ENCODE measurements around the gene ARHGAP29. TPM values are rescaled to one million over a fixed set of nuclear protein-coding genes. Genes with fewer than 3 reads are reported as not detected.

Gene ARHGAP29
- total RNA-seq, 1 donor from 2014 or later: 2.4 TPM

DNA sequence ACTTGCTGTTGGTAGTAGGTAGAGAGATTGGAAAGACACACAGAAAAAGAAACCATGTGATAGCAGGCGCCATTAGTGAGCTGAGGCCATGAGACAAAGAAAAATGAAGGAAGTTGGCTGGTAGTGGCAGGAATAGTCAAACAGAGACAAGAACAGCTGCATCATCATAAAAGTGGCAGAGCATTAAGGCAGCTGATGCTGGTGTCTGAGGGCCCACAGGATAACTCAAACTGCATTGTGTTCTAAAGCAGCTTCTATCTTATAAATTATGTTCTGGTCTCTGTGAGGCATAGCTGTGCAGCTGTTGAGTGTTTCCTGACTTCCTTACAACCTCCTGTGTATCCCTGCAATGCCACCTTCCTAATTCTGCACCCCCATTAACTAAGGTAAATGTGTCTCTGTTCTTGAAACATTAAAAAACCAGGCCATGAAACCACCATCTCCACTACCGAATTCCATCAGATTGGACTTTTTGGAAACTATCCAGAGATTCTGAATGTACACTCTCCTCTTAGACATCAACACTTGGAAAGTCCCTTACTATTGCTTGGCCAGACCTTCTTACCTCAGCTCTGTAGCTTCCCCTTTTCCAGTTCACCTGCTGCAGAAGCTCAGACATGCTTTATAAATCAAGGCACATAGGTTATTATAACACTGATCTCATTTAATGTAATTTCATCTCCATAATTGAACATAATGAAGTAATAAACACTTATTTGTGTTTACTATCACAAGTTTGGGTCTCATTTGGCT lies 23.4 kb upstream of the ARHGAP29 start:
- ATAC-seq: no peak

DNA sequence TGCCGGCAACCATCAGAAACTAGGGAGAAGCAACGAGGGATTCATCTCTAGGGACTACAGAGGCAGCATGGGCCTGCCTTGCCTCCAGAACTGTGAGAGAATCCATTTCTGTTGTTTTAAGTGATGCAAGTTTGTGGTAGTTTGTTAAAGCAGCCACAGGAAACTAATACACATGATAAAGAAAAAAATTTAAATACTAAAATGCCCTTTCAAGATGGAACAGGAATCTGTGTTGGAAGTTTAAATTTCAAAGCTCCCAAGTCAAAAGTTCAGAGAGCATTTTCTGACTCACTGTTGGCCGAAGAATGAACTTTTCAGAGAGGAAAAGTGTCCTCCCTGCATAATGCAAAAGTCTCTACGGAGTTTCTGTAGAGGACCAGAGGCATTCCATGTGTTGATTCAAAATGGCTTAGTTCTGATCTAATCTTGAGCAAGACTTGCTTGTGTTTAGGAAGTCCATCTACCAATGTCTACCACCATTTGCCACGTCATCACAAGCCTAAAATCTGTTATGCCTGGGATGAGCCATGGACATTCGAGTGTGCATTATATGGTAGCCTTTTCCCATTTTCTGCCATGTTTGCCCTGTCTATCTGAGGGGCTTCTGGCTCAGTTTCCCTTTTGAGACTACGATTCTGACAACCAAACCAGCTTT lies 22.4 kb upstream of the ARHGAP29 start:
- ATAC-seq: no peak

DNA sequence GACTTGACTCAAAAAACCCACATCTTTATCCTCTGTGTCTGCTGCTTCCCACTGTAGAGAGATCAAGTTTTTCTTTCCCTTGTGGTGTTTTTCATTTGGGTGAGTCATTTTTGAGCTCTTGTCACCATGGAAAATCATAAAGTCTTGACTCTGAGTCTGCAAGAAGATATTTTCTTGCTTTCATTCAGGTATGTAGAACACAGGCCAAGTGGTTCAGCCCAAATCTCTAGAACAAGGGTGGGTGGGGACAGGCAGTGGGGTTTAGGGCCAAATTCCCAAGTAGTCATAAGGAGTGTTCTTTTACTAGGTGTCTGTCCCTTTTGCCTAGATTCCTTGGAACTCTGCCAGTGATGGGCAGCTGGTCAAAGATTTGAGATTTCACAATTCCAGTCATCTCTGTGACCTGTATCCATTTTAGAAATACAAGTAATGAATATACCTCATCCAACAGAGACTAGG lies 21.5 kb upstream of the ARHGAP29 start:
- no peak for ATAC-seq

DNA sequence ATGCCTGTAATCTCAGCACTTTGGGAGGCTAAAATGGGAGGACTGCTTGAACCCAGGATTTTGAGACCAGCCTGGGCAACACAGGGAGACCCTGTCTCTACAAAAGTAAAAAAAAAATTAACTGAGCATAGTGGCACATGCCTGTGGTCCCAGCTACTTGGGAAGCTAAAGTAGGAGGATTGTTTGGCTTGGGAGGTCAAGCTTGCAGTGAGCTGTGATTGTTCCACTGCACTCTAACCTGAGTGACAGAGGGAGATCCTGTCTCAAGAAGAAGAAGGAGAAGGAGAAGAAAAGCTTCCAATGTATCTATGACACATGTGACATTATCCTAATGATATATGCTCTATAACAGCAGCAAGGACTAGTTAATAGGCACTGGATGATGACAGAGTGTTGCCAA lies 20.1 kb upstream of the ARHGAP29 start:
- ATAC-seq: no peak

DNA sequence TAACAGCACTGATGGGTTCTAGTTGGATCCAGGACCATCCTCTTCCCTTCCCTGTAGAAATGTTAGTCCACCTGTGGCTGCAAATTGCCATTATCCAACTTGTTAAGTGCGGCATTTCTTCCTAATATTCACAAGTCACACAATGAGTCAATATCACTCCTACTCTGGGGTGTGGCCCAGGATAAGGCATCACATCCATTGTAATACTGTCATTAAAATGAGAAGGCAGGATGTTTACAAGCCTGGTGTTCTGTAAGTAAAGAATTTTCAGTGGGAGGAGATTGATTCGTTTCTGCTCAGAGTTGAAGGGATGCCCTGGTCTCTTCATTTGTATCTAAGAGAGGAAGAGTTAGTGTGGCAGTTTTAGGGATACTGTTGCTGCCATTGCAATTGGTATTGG lies 18.1 kb upstream of the ARHGAP29 start:
- peak; percentile 72 for ATAC-seq

DNA sequence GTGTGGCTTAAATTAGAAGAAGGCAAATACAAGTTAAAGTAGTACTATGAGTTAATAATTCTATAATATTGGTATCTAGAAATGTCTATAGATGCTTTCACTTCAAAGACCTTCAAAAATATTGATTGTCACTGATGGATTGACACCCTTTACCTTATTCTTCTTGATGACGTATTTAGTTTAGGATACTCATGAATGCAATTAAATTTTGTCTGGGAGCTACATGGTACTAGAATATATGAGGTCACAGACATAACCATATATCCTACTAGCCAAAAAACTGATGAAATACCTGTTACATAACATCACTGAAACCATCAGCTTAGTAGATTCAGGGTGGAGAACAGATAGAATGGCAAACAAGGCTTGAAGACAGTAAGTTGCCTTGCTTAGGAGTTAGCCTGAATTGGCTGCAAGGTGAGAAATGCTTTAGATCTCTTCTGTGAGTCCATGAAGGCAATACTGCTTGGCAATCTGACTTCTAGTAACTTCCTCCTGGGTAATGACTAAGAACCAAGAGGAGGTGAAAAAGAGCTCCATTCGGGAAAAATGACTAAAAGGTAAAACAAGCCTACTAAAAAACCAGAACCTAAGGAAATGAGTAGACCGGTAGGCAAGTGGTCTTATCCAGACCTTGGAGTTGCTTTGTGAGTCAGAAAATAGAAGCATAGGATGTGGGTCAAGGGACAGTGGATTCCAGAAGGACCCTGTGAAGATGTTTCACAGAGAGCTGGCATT lies 16.9 kb upstream of the ARHGAP29 start:
- no peak for ATAC-seq

DNA sequence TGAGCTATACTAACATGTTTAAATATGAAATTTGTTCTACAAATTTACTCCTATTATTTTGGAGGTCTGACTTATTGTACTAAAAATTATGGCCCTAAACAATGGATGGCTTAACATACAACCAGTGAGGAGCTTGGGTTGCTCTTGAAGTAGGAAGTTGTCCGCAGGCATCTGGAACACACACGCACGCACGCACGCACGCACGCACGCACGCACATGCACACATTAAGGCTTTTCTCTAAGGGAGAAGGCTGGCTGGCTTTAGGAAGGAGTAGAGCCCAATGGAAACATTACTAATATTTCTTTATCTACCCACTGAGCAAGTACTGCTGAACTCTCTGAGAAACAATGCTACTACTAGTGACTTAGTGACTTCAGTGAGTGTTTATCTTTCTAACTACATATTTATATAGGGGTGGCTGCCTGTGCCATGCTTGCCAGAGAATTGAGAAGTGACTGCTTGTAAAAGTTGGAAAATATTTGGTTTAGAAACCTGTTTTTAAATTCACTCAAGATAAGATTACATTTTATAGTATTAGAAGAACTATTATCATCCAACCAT lies 16.2 kb upstream of the ARHGAP29 start:
- ATAC-seq: no peak

DNA sequence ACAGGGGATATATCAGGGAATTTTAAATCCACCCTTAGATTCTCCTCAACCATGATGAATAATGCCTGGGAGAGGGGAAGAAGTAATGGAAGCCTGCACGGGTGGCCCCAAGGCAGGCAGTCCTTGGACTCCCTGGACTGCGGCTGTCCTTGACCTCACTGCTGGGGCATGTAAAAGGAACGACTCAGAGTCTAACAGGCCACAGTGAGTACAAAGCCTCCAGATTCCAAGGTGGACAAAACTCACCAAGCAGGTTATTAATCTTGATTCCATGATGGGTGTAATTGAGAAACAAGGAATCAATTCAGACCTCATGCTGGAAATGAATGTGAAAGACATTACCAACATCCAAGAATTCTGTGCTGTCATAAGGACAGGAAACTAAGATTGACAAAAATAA lies 13.0 kb upstream of the ARHGAP29 start:
- ATAC-seq: no peak

DNA sequence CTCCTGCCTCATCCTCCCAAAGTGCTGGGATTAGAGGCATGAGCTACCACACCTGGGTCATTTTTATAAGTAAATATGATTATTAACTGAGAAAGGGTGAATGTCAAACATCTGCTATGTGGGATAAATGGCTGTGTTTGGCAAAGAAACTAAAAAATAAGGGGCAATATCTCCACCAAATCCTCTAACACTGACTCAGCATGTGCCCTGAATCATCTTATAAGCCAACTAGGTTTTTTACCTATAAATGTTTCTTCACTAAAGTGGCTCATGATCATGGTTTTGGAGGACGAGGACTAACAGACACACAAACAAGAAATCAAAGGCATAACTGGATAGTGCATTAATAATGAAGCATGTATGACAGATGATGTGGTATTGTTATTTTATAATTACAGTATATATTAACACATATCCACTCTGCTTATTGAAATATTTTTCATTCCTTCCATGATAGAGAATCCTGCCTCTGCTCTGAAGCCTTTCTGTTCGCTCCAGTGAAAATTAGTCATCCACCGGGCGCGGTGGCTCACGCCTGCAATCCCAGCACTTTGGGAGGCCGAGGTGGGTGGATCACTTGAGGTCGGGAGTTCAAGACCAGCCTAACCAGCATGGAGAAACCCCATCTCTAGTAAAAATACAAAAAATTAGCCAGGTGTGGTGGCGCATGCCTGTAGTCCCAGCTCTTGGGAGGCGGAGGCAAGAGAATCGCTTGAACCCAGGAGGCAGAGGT lies 11.7 kb upstream of the ARHGAP29 start:
- no peak for ATAC-seq

DNA sequence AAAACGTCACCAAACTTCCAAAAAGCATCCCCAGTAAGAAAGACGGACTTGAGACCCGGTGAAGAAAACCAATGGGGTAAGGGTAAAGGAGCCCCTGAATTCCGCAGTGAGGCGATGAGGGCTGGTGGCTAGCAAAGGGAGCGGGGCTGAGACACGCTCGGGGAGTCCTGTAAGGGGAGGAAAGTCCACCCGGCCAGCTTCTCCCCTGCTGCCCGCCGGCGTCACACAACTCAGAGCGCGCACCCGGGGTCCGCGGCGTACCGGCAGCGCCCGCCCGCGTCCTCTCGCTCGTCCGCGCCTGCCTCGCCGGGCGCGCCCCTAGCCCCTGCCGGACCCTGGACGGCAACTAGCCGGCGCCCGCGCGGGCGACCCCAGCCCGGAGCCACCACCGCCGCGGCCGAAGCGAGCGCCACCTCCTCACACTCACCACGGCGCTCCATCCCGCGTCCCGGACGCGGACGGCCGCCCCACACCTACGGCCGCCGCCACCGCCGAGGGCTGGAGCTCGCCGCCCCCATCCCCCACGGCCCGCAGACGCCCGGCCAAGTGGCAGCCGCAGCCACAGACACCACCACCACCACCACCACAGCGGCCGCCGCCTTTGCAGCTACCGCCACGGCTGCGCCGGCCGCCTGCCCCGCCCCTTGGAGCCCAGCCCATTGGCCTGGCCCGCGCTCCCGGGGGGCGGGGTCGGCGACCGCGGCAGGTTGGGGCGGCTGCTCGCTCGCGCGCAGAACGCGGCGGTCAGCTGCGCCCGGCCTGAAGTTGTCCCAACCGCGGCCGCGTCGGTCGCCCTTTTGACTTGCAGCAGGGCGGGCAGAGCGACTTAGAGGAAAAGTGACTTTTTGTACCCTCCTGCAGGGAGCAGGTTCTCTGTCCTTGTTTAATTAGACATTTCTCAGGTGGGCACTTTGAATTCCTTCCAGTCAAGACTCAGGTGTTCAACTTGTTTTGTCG lies 10.0 kb upstream of the ARHGAP29 start:
- peak; percentile 91 for ATAC-seq

DNA sequence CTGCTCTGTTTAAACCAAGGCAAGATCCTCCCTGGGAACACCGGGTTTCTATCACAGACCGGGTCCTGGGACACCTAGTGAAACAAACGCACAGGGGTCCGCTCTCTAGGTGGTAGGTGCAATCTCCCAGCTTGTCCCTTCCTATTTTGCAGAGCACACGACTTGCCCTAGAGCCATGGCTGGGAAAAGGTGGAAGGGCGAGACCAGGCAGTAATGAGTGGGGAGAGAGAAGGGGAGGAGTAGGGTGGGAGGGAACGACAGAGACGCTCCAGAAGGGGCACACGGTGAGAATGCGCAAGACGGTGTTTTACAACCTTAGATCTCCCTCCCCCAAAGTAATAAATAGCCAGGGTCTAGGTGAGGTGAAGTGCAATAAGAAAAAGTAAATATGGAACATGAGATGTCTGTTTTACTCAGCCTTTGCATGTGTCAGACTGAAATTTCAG lies 9.3 kb upstream of the ARHGAP29 start:
- ATAC-seq: no peak

DNA sequence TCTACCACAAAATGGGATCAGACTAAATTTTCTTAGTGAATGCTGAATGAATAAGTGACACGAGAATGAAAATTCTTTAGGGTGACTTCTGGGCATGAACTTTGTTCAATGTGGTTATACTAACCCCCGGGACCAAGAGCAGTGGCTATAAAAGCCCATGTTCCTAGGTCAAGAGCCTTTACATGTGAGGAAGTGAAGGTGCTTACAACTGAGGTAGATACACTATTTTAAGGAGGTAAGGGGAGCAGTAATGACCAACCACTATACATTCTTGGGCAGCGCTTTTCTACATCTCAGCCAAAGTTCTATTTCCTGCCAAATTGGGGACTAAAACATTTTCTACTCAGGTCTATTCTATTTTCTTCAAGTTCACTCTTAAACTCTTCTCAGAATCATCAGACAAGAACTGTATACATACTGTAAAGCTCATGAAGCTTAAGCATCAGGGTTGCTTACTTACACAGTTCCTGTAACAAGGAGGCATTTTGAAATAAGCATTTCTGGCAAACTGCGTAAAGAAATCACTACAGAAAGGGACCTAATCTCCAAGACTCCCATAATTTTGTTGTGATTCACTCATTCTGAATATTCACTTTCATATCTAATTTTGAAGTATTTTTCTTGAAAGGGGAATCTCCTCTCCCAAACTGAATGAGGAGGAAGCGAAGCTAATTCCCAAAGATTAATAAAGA lies 8.5 kb upstream of the ARHGAP29 start:
- no peak for ATAC-seq

DNA sequence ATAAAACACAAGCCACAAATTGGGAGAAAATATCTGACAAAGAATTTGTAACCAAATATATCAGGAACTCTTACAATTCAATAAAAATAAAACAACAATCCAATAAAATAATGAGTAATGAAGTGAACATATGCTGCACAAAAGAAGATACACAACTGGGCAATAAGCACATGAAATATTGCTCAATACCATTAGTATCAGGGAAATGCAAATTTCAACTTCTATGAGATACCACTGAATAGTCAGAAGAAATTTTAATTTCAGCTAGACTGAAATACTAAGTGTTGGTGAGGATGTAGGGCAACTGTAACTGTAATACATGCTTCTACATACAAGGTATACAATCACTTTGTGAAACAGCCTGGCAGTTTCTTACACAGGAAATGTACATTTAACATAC lies 7.4 kb upstream of the ARHGAP29 start:
- no peak for ATAC-seq

DNA sequence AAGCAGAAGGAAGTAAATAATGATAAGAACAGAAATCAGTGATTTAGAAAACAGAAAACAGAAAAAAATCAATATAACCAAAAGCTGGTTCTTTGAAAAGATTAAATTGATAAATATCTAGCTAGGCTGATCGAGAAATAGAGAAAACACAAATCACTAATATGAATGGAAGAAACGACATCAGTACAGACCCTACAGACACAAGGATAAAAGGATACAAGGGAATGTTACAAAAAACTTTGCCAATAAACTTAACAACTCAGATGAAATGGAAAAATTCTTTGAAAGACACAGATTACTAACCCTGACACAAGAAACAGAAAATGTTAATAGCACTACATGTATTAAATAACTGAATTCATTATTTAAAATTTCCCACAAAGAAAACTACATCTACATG lies 6.3 kb upstream of the ARHGAP29 start:
- no peak for ATAC-seq

DNA sequence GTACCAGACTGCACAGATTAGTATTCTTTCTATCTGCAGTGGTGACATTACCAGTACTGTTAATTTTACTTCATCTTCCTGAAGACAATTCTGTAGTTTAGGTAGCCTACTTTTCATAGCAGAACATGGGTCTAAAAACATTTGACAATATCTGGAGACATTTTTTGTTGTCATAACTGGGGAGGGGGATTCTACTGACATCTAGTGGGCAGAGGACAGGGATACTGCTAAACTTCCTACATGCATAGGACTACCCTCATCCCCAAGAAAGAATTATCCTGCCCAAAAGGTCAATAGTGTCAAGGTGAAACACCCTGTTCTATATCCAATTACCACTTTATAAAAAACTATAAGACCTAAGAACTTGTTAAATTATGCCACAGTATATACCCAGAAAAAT lies 3.4 kb upstream of the ARHGAP29 start:
- no peak for ATAC-seq

DNA sequence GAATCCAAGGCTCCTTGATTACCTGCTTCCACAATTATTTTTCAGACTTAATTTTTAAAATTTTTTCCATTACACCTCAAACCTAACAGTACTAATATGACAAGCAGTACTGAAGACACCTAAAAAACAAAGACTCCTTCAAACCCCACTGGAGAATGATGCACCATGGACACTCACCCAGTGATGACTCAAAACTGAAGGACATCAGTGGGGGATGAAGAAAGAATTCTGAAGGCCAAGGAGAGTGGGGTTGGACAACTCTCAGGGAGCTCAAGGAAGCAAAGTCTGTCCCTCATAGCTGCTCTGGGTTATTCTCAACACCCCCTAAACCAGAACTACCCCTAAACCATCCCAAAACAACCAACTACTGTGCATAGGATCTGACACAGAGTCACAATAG lies 2.4 kb upstream of the ARHGAP29 start:
- ATAC-seq: no peak

DNA sequence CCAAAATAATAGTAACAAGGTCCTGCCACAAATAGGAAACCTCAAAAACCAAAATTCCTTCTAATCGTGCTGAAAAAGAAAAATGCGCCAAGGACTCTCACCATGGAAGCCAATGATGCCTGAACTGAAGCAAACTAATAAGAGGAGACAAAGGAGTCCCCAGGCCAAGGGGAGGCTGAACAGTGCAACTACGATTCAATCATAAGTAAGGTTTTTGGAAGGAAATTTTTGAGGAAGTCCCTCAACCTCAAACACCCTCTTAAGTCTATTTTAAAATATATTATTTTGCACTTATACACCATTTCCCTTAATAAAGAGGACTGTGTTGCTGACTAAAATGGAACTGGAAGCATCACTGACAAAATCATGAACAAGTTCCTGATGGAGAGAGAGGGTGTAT lies 1.7 kb upstream of the ARHGAP29 start:
- no peak for ATAC-seq

DNA sequence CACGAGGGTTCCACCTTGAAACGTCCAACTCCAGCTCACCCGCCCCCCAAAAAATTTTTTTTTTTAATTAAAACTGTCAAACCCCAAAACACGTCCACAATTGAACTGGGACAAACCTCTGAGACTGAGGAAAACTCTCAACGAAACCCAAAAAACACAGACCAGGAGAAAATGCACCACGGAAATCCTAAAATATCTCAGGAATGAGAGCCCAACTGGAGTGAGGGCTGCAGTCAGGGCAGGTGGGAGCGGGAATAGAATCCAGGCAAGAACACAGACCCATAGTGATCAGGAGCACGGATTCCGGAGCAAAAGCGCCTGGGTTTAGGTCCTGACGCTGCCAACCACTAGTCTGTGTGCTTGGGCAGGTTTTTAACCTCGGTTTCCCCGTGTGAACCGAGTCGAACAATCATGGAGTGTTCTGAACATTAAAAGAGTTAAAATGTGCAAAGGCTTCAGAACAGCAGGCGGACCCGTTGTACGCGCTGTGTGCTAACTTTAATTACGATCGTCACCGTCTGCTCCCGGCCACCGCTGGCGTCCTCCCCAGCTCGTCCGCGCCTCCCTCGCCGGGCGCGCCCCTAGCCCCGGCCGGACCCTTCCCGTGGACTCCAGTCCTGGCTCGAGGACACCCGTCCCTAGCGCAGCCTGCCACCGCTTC lies 624 bp downstream of the ARHGAP29 start:
- peak; percentile 51 for ATAC-seq

DNA sequence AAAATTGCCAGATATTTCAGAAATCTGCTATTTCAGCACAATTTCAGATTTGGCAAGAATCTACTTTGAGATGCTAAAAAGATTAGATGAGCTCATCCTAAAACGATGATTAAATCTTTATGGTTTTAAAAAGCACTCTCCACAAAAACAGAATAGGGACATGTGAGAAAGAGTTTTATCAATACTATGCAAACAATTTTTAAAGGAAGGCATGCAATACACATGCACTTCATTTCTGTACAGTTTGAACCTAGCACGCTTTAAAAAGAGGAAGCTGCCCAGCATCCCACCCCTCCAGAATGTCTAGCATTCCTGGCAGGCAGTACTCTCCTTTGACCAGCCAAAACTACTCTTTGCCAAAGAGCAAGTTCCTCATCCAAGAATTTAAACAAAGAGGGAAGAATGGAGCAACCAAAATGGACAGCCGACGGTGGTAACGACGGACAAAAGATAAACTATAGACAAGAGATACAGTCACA lies 1.3 kb downstream of the ARHGAP29 start:
- ATAC-seq: no peak

All from esophagus mucosa (tissue), 1 donor.